HEK293 (cell line): ENCODE data around the gene CDR2L.

Experiments used
- CTCF ChIA-PET: fragments of 350-600 bp; formaldehyde crosslinking; extraction: SDS; loops from one replicate; lab custom pipeline; 2021; ENCODE audit warnings: antibody characterized with exemption; lab: Yijun Ruan, JAX
- POLR2A ChIA-PET: fragments of 300-600 bp; formaldehyde crosslinking; extraction: SDS; loops from one replicate; lab custom pipeline; 2020; ENCODE audit warnings: antibody characterized with exemption, inconsistent platforms; lab: Yijun Ruan, JAX
- H3K27ac ChIP-seq: fragments of 200-500 bp; sonication (Bioruptor generic); 2 replicates; pipeline ENCODE4 v1.5.1; 2014; ENCODE audit warnings: low read depth, low read length, control low read depth, inconsistent platforms; ENCODE audit errors: extremely low read depth
- H3K36me3 ChIP-seq, 2 experiments: fragments of 200-500 bp in 1 of 2; sonication (Bioruptor generic) in 1 of 2; 1 replicate in 1 of 2; 2 replicates in 1 of 2; pipeline ENCODE4 v1.5.1; 2014 to 2017; ENCODE audit warnings: inconsistent platforms in 2 of 2, low read length in 2 of 2; ENCODE audit not compliant: control insufficient read depth in 2 of 2, insufficient read depth in 1 of 2
- H3K4me1 ChIP-seq: fragments of 200-500 bp; sonication (Bioruptor generic); 2 replicates; pipeline ENCODE4 v1.5.1; 2014; ENCODE audit warnings: mild to moderate bottlenecking, low read length, inconsistent platforms; ENCODE audit not compliant: control insufficient read depth, insufficient read depth
- H3K4me3 ChIP-seq: 2 replicates; pipeline ENCODE4 v1.5.1; 2011; ENCODE audit warnings: low read depth, mild to moderate bottlenecking, control low read depth, low read length, moderate library complexity
- H3K9me3 ChIP-seq: fragments of 200-500 bp; sonication (Bioruptor generic); 2 replicates; pipeline ENCODE4 v1.5.1; 2014; ENCODE audit warnings: low read depth, low read length, inconsistent platforms; ENCODE audit not compliant: control insufficient read depth, insufficient read depth
- BCL11A ChIP-seq: fragments of 450-650 bp; formaldehyde crosslinking; IDR thresholded peaks from 2 replicates; pipeline ENCODE4 v1.5.1; 2016; ENCODE audit warnings: low read depth, missing biosample characterization, missing genetic modification characterization
- GLI4 ChIP-seq: fragments of 450-650 bp; formaldehyde crosslinking; IDR thresholded peaks from 2 replicates; pipeline ENCODE4 v1.5.1; 2016; ENCODE audit warnings: missing biosample characterization, missing genetic modification characterization
- INSM2 ChIP-seq: fragments of 450-650 bp; formaldehyde crosslinking; IDR thresholded peaks from 2 replicates; pipeline ENCODE4 v1.5.1; 2016; ENCODE audit warnings: missing biosample characterization, missing genetic modification characterization
- KLF1 ChIP-seq: fragments of 450-650 bp; formaldehyde crosslinking; IDR thresholded peaks from 2 replicates; pipeline ENCODE4 v1.5.1; 2016; ENCODE audit warnings: missing biosample characterization, missing genetic modification characterization
- KLF10 ChIP-seq: fragments of 450-650 bp; IDR thresholded peaks from 2 replicates; pipeline ENCODE4 v1.5.1; 2018; ENCODE audit warnings: missing biosample characterization, mild to moderate bottlenecking, missing genetic modification characterization
- KLF7 ChIP-seq: fragments of 450-650 bp; formaldehyde crosslinking; IDR thresholded peaks from 2 replicates; pipeline ENCODE4 v1.5.1; 2016; ENCODE audit warnings: missing biosample characterization, missing genetic modification characterization, borderline replicate concordance
- KLF9 ChIP-seq: fragments of 450-650 bp; formaldehyde crosslinking; IDR thresholded peaks from 2 replicates; pipeline ENCODE4 v1.5.1; 2016; ENCODE audit warnings: missing biosample characterization, missing genetic modification characterization, low read depth
- REPIN1 ChIP-seq: fragments of 450-650 bp; formaldehyde crosslinking; IDR thresholded peaks from 2 replicates; pipeline ENCODE4 v1.5.1; 2017; ENCODE audit warnings: missing biosample characterization, missing genetic modification characterization, low read depth
- SALL2 ChIP-seq: fragments of 450-650 bp; formaldehyde crosslinking; IDR thresholded peaks from 2 replicates; pipeline ENCODE4 v1.5.0; 2017; ENCODE audit warnings: missing biosample characterization, mild to moderate bottlenecking, missing genetic modification characterization, borderline replicate concordance
- SP2 ChIP-seq: fragments of 450-650 bp; formaldehyde crosslinking; IDR thresholded peaks from 2 replicates; pipeline ENCODE4 v1.5.1; 2016; ENCODE audit warnings: missing biosample characterization, missing genetic modification characterization
- SP7 ChIP-seq: fragments of 450-650 bp; formaldehyde crosslinking; IDR thresholded peaks from 2 replicates; pipeline ENCODE4 v1.5.1; 2016; ENCODE audit warnings: missing biosample characterization, missing genetic modification characterization
- TCF7L2 ChIP-seq: IDR thresholded peaks from 2 replicates; pipeline ENCODE4 v1.6.1; 2011; ENCODE audit warnings: low read depth, mild to moderate bottlenecking, inconsistent platforms, low read length, moderate library complexity, borderline replicate concordance
- WT1 ChIP-seq: fragments of 450-650 bp; formaldehyde crosslinking; IDR thresholded peaks from 2 replicates; pipeline ENCODE4 v1.5.1; 2016; ENCODE audit warnings: missing biosample characterization, missing genetic modification characterization
- ZBTB48 ChIP-seq: fragments of 450-650 bp; formaldehyde crosslinking; IDR thresholded peaks from 2 replicates; pipeline ENCODE4 v1.5.1; 2016; ENCODE audit warnings: missing biosample characterization, missing genetic modification characterization
- ZBTB7A ChIP-seq: fragments of 450-650 bp; formaldehyde crosslinking; IDR thresholded peaks from 2 replicates; pipeline ENCODE4 v1.5.1; 2016; ENCODE audit warnings: low read depth, missing biosample characterization, missing genetic modification characterization
- ZNF10 ChIP-seq: fragments of 450-650 bp; formaldehyde crosslinking; IDR thresholded peaks from 2 replicates; pipeline ENCODE4 v1.5.1; 2017; ENCODE audit warnings: missing biosample characterization, missing genetic modification characterization
- ZNF274 ChIP-seq, 2 experiments: fragments of 200-500 bp in 1 of 2; fragments of 450-650 bp in 1 of 2; sonication (Bioruptor generic) in 1 of 2; formaldehyde crosslinking in 1 of 2; IDR thresholded peaks; 2 replicates each; pipeline versions ENCODE4 v1.5.1 to v1.6.1; 2014 to 2016; ENCODE audit warnings: borderline replicate concordance in 1 of 2, inconsistent platforms in 1 of 2, low read length in 1 of 2, missing biosample characterization in 1 of 2, missing genetic modification characterization in 1 of 2
- ZNF280D ChIP-seq: fragments of 450-650 bp; formaldehyde crosslinking; IDR thresholded peaks from 2 replicates; pipeline ENCODE4 v1.5.1; 2016; ENCODE audit warnings: missing biosample characterization, missing genetic modification characterization
- ZNF404 ChIP-seq: fragments of 450-650 bp; formaldehyde crosslinking; IDR thresholded peaks from 2 replicates; pipeline ENCODE4 v1.5.1; 2017; ENCODE audit warnings: missing biosample characterization, missing genetic modification characterization
- ZNF626 ChIP-seq: fragments of 450-650 bp; sonication (Bioruptor Pico); formaldehyde crosslinking; IDR thresholded peaks from 2 replicates; pipeline ENCODE4 v1.5.1; 2018; ENCODE audit warnings: missing biosample characterization, missing genetic modification characterization, inconsistent platforms
- ZNF629 ChIP-seq: fragments of 450-650 bp; formaldehyde crosslinking; IDR thresholded peaks from 2 replicates; pipeline ENCODE4 v1.5.1; 2017; ENCODE audit warnings: missing biosample characterization, missing genetic modification characterization
- ZNF76 ChIP-seq: fragments of 450-650 bp; formaldehyde crosslinking; IDR thresholded peaks from 2 replicates; pipeline ENCODE4; 2016; ENCODE audit warnings: low read depth, missing biosample characterization, missing genetic modification characterization, borderline replicate concordance
- TF ChIP-seq, protein P1 (sequence below): fragments of 450-650 bp; formaldehyde crosslinking; IDR thresholded peaks from 2 replicates; pipeline ENCODE4 v1.5.0; 2017; ENCODE audit warnings: missing biosample characterization, missing genetic modification characterization, borderline replicate concordance
- TF ChIP-seq, protein P2 (sequence below): fragments of 450-650 bp; formaldehyde crosslinking; IDR thresholded peaks from 2 replicates; pipeline ENCODE4 v1.5.1; 2016; ENCODE audit warnings: missing biosample characterization, missing genetic modification characterization
- TF ChIP-seq, protein P3 (sequence below): fragments of 450-650 bp; formaldehyde crosslinking; IDR thresholded peaks from 2 replicates; pipeline ENCODE4 v1.5.1; 2016; ENCODE audit warnings: missing biosample characterization, missing genetic modification characterization, low read depth

CDR2L gene

DNA sequence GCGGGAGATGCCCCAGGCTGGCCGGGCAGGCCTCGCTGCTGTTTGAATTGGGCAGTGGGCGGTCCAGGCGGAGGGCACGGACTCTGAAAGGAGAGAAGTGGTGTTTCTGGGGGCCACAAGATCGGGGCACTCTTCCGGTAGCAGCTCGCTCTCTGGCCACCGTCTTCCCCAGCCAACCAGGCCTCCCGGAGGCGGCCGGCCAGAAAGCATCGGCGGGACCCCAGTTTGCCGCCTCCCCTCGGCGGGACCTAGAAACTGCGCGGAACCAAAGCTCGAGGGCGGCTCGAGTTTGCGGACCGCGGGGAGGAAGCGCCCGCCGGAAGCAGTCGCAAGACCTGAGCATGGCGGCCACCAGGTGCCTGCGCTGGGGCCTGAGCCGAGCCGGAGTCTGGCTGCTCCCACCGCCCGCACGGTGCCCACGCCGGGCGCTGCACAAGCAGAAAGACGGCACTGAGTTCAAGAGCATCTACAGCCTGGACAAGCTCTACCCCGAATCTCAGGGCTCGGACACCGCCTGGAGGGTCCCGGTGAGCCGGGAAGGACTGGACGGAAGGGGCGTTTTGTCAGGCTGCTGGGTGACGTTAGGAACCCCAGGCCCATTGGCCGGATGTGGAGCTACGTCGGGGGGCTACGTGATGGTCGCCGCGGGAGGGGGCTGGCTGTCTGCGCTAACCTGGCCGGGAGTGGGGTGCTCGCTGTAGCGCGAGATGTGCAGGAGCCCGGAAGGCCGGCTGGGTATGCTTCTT lies 25.1 kb downstream of the CDR2L start, which contains the start of gene MRPL58:
Gene MRPL58, plus strand, starts transcription at position 325 of the 746 bp plus-strand sequence. Its CDS starts 17 bp downstream, at position 342.
- peak within 1 kb of the TSS; percentile 81 for H3K4me3 ChIP-seq
- H3K9me3 ChIP-seq = no peaks in the 10 kb centered on the region
- ChIA-PET POLR2A (interaction anchor here (0.6 to 3.7 kb wide), 34 partner anchors 9 to 716 kb away, joined by 3 to 46 read pairs (median 5); partner anchors contain the start of genes ATP5PD, CDR2L, FDXR and GRB2), CTCF (interaction anchor here (0.6 to 4.3 kb wide), 23 partner anchors 10 to 221 kb away, joined by 3 to 62 read pairs (median 4); partner anchors contain the start of genes CDR2L and NT5C)
- peak within 1 kb of the TSS; percentile 83 for H3K27ac ChIP-seq
- peaks cover 12 to 17% of the 10 kb centered on the region in 2 experiments; a peak in 2 of 3 replicates for H3K36me3 ChIP-seq
- H3K4me1 ChIP-seq = peaks cover 26% of the 10 kb centered on the region
- TF ChIP-seq ZBTB7A (tag by site-specific recombination) (peak; percentile 94), SALL2 (tag by site-specific recombination) (no peak), ZBTB48 (tag by site-specific recombination) (peak; percentile 73; the same call in 1 of the 2 replicates), ZNF404 (tag by site-specific recombination) (no peak), KLF9 (tag by site-specific recombination) (peak; percentile 66), ZNF10 (tag by site-specific recombination) (no peak; the same call in 1 of the 2 replicates), SP7 (tag by site-specific recombination) (peak; percentile 93), WT1 (peak; percentile 41), GLI4 (peak; percentile 91; the same call in 1 of the 2 replicates), KLF7 (peak; percentile 72; the same call in 1 of the 2 replicates), ZNF629 (tag by site-specific recombination) (peak; percentile 80), SP2 (tag by site-specific recombination) (peak; percentile 85), ZNF626 (no peak), REPIN1 (peak; percentile 72; the same call in 1 of the 2 replicates), TCF7L2 (no peak), BCL11A (peak; percentile 12), ZNF274 (IDR thresholded peaks at IDR 0.05; ENCODE audit: low read length) (no peak), ZNF274 (tag by site-specific recombination; IDR thresholded peaks at IDR 0.05; ENCODE audit: borderline replicate concordance) (no peak), ZNF280D (tag by site-specific recombination) (no peak), KLF1 (peak; percentile 62), ZNF76 (tag by site-specific recombination) (peak; percentile 83; the same call in 1 of the 2 replicates), INSM2 (tag by site-specific recombination) (peak; percentile 74), KLF10 (peak; percentile 59; the same call in 1 of the 2 replicates)
- TF ChIP-seq, protein P1, sequence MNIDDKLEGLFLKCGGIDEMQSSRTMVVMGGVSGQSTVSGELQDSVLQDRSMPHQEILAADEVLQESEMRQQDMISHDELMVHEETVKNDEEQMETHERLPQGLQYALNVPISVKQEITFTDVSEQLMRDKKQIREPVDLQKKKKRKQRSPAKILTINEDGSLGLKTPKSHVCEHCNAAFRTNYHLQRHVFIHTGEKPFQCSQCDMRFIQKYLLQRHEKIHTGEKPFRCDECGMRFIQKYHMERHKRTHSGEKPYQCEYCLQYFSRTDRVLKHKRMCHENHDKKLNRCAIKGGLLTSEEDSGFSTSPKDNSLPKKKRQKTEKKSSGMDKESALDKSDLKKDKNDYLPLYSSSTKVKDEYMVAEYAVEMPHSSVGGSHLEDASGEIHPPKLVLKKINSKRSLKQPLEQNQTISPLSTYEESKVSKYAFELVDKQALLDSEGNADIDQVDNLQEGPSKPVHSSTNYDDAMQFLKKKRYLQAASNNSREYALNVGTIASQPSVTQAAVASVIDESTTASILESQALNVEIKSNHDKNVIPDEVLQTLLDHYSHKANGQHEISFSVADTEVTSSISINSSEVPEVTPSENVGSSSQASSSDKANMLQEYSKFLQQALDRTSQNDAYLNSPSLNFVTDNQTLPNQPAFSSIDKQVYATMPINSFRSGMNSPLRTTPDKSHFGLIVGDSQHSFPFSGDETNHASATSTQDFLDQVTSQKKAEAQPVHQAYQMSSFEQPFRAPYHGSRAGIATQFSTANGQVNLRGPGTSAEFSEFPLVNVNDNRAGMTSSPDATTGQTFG (tag by site-specific recombination) = no peak
- TF ChIP-seq, protein P2, sequence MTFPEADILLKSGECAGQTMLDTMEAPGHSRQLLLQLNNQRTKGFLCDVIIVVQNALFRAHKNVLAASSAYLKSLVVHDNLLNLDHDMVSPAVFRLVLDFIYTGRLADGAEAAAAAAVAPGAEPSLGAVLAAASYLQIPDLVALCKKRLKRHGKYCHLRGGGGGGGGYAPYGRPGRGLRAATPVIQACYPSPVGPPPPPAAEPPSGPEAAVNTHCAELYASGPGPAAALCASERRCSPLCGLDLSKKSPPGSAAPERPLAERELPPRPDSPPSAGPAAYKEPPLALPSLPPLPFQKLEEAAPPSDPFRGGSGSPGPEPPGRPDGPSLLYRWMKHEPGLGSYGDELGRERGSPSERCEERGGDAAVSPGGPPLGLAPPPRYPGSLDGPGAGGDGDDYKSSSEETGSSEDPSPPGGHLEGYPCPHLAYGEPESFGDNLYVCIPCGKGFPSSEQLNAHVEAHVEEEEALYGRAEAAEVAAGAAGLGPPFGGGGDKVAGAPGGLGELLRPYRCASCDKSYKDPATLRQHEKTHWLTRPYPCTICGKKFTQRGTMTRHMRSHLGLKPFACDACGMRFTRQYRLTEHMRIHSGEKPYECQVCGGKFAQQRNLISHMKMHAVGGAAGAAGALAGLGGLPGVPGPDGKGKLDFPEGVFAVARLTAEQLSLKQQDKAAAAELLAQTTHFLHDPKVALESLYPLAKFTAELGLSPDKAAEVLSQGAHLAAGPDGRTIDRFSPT (tag by site-specific recombination) = peak; percentile 89; the same call in 1 of the 2 replicates
- TF ChIP-seq, protein P3, sequence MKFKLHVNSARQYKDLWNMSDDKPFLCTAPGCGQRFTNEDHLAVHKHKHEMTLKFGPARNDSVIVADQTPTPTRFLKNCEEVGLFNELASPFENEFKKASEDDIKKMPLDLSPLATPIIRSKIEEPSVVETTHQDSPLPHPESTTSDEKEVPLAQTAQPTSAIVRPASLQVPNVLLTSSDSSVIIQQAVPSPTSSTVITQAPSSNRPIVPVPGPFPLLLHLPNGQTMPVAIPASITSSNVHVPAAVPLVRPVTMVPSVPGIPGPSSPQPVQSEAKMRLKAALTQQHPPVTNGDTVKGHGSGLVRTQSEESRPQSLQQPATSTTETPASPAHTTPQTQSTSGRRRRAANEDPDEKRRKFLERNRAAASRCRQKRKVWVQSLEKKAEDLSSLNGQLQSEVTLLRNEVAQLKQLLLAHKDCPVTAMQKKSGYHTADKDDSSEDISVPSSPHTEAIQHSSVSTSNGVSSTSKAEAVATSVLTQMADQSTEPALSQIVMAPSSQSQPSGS (tag by site-specific recombination) = 0 out of 2 replicates have a peak, but pooled peaks have one; percentile 16
